ENCODE data around the gene AGTR1.

The AGTR1 gene

DNA sequence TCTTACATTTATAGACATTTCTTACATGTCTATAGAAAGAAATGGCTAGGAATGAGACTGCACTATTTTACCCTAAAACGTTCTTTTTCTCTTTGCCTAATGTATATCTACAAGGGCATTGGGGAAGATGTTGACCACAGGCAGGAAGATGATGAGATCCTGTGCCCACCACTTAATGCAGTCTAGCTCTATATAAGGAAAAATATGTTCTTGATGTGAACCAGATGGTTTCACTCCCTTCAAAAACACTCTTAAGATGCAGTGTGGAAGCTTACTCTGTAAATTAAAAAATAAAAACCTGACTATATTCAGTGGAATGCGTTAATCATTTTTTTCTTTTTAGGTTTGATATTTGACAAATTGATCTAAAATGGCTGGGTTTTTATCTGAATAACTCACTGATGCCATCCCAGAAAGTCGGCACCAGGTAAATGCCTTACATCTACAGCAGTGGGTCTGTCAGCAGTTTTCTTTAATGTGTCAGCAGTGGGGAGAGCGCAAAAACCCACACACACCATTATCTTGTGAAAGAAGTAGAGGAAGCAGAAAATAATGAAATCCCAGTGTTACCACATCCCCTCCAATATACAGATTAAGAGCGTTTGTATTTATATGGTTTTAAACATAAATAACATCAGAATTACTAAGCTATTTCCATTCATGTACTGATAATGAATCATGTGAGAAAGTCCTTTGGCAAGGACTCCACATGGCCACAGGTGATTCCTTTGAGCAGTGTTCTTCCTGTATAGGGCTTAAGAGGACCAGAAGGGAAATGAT lies 10.1 kb downstream of the AGTR1 start:
- no peak for DNase-seq (ENCODE audit: low read depth)
- H3K4me3 ChIP-seq (ENCODE audit: low read length), result no peak overlapping the region
- TF ChIP-seq, protein P1, sequence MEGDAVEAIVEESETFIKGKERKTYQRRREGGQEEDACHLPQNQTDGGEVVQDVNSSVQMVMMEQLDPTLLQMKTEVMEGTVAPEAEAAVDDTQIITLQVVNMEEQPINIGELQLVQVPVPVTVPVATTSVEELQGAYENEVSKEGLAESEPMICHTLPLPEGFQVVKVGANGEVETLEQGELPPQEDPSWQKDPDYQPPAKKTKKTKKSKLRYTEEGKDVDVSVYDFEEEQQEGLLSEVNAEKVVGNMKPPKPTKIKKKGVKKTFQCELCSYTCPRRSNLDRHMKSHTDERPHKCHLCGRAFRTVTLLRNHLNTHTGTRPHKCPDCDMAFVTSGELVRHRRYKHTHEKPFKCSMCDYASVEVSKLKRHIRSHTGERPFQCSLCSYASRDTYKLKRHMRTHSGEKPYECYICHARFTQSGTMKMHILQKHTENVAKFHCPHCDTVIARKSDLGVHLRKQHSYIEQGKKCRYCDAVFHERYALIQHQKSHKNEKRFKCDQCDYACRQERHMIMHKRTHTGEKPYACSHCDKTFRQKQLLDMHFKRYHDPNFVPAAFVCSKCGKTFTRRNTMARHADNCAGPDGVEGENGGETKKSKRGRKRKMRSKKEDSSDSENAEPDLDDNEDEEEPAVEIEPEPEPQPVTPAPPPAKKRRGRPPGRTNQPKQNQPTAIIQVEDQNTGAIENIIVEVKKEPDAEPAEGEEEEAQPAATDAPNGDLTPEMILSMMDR (IDR thresholded peaks at IDR 0.05; ENCODE audit: insufficient read depth, low read depth, low read length, missing control alignments), result no peak

DNA sequence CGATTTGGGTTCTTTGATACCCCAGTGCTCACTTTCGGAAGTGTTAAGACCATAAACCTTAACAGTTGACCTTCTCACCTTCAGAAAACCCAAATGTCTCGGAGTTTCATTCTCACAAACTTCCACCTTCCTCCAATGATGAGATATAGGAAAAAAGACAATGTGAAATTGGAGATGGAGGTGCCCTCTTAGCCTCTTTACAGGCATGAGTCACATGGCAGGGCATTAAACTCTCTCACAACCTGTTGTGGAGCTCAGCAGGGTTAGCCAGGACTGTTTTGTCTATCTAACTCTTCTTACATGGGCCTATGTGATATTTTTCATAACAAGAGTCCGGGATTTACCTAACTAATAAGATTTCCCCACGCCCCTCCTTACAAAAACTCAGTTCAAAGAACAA lies 10.7 kb downstream of the AGTR1 start:
- no peak overlapping the region for H3K4me3 ChIP-seq (ENCODE audit: low read length)
- no peak for DNase-seq (ENCODE audit: low read depth)
- TF ChIP-seq, protein P1 (IDR thresholded peaks at IDR 0.05; ENCODE audit: insufficient read depth, low read depth, low read length, missing control alignments), result no peak

DNA sequence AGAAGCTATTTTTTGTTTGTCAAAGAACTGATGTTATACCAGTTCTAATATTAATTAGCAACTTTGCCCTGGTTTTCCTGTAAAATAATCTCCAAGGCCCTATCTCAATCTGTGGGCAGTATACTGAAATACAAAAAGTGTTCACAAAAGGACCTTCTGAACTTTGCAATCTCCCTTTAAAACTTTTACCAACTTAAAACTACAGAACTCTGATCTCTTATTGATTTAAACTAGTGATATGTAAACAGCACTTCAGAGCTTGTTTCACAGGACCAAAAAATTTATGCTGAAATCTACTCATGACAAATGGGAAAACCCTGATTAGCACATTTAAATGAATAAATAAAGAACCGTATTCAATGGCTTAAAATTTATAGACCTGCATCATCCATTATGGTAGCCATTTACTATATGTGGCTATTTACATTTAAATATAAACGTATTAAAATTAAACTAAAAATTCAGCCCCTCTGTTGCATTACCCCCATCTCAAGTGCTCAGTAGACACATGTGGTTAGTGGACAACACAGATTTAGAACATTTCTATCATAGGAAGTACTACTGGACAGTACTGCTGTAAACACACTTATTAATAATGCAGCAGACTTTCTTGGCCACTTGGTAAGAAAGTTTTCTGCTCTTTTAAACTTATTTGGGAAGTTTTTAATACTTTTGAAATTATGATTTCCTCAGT lies 12.0 kb downstream of the AGTR1 start:
- TF ChIP-seq, protein P1 (IDR thresholded peaks at IDR 0.05; ENCODE audit: insufficient read depth, low read depth, low read length, missing control alignments), result no peak
- no peak for DNase-seq (ENCODE audit: low read depth)
- H3K4me3 ChIP-seq (ENCODE audit: low read length), result no peak overlapping the region

DNA sequence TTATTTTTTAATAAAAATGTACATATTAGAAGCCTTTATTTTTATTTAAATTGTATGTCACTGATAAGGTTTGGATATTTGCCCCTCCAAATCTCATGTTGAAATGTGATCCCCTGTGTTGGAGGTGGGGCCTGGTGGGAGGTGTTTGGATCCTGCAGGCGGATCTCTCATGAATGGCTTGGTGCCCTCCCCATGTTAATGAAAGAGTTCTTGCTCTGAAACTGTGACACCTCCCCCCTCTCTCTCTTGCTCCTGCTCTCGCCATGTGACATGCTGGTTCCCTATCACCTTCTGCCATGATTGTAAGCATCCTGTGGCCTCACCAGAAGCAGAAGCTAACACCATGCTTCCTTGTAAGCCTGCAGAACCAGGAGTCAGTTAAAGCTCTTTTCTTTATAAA lies 13.0 kb downstream of the AGTR1 start:
- H3K4me3 ChIP-seq (ENCODE audit: low read length), result no peak overlapping the region
- TF ChIP-seq, protein P1 (IDR thresholded peaks at IDR 0.05; ENCODE audit: insufficient read depth, low read depth, low read length, missing control alignments), result no peak
- DNase-seq (ENCODE audit: low read depth), result no peak

DNA sequence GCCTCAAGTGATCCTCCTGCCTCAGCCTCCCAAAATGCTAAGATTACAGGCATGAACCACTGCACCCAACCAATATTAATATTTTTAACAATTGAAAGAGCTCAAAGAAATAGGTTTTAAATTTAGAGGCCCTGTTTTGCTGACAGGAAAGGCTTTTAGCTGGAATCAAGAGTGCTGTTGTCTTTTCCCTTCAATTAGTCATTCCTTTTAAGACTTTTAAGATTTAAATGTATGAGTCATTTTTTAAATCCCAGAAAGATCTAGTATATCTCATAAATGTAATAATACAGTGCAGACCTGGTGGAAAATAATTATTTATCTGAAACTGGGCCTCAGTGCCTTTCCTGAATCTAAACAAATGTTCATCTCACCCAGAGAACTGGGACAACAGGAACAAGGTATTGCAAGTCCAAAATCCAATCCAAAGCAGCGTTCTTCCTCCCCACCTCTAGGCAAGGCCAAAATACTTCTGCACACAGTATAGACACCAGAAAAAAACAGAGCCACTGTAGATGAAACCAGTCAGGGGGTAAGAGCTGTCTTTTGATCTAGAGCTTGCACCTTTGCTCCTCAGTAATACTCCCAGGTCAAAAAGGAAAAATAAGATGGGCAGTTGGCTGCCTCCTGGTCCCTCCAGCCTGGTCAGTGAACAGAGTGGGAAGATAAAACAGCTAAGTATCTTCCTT lies 14.4 kb downstream of the AGTR1 start:
- DNase-seq (ENCODE audit: low read depth), result no peak
- TF ChIP-seq, protein P1 (IDR thresholded peaks at IDR 0.05; ENCODE audit: insufficient read depth, low read depth, low read length, missing control alignments), result no peak
- H3K4me3 ChIP-seq (ENCODE audit: low read length), result no peak overlapping the region

DNA sequence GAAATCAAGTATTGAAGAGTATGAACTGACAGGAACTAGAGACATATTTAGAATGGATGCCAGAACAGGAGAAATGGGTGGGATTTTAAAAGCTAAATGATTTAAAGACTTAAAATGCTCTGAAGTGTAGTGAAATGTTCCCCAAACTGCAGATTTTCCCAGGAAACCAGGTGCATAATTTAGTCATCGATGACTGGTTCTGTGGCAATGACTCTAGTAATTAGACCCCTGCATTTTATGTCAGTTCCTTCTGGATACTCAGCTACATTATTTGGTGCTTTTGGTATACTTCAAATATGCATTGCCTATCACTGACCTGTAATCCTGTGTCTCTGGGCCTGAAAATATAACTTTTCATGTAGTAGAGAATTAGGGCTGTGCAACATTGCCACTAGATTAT lies 16.8 kb downstream of the AGTR1 start:
- no peak for DNase-seq (ENCODE audit: low read depth)
- no peak overlapping the region for H3K4me3 ChIP-seq (ENCODE audit: low read length)
- TF ChIP-seq, protein P1 (IDR thresholded peaks at IDR 0.05; ENCODE audit: insufficient read depth, low read depth, low read length, missing control alignments), result no peak

All from epithelial cell of esophagus (primary cell).